H1 (cell line): ENCODE data around the gene TERC. TPM values are rescaled to one million over a fixed set of nuclear protein-coding genes. Genes with fewer than 3 reads are reported as not detected.

Experiments used
- ASH2L ChIP-seq: fragments of 200-600, 300-600 bp; sonication (generic); IDR thresholded peaks from one replicate; pipeline ENCODE4 v1.7.1; 2017; ENCODE audit warnings: low read length
- CTBP2 ChIP-seq: IDR thresholded peaks from 2 replicates; pipeline ENCODE4 v1.7.0; 2011; ENCODE audit warnings: borderline replicate concordance, mild to moderate bottlenecking, moderate library complexity, mixed read lengths, low read length; ENCODE audit not compliant: insufficient read depth, insufficient read length
- CTCF ChIP-seq, 3 experiments: IDR thresholded peaks; 1 replicate in 2 of 3; 2 replicates in 1 of 3; pipeline versions ENCODE4 v1.5.1 to v1.6.1; 2011; ENCODE audit warnings: low read length in 3 of 3, mild to moderate bottlenecking in 3 of 3, inconsistent platforms in 2 of 3, low read depth in 1 of 3, moderate library complexity in 1 of 3; ENCODE audit not compliant: insufficient read depth in 1 of 3; ENCODE audit errors: control extremely low read depth in 1 of 3
- RAD21 ChIP-seq, 2 experiments: IDR thresholded peaks in 1 of 2; conservative IDR thresholded peaks in 1 of 2; 2 replicates each; pipeline ENCODE4 v1.6.1; 2011; ENCODE audit warnings: low read depth in 2 of 2, low read length in 2 of 2, improper control_type of control experiment in 1 of 2, inconsistent platforms in 1 of 2, mild to moderate bottlenecking in 1 of 2, moderate library complexity in 1 of 2
- TBP ChIP-seq: IDR thresholded peaks from 2 replicates; pipeline ENCODE4 v1.6.1; 2011; ENCODE audit warnings: low read depth, low read length, improper control_type of control experiment
- YY1 ChIP-seq: IDR thresholded peaks from 2 replicates; pipeline ENCODE4 v1.6.1; 2011; ENCODE audit warnings: low read depth, mild to moderate bottlenecking, low read length
- polyA plus RNA-seq, 7 experiments: library from polyadenylated mRNA; depleted of rRNA in 3 of 7; stranded (reverse) in 5 of 7; unstranded in 2 of 7; fragments of >200 nt in 5 of 7; fragments of 200-250 nt in 2 of 7; gene quantifications; 1 replicate in 5 of 7; 2 replicates in 1 of 7; 4 replicates in 1 of 7; pipeline versions ENCODE4 v1.2.1 to v1.2.3, GENCODE V29; 2011 to 2013; ENCODE audit warnings: missing spikeins in 2 of 7, mixed read lengths in 2 of 7
- total RNA-seq: library from RNA; stranded (reverse); fragmentation: NEBNext Ultra II Directional; extraction: Animal tissue kit (Norgen Biotek cat#: 25700); gene quantifications from 2 replicates; pipeline ENCODE4 v1.2.1, GENCODE V29; 2021

The TERC gene
- total and polyA plus RNA-seq, 2 of the 8 experiments (the other 6 are each of a cell fraction or from before 2014, with no cell fraction given): 2.3 to 17.0 TPM

GRCh38 chr3:169809230-169809795 is 44.5 kb upstream of the TERC start (continued):
- TF ChIP-seq CTCF (IDR thresholded peaks at IDR 0.05; ENCODE audit: control extremely low read depth in 1 of 3, insufficient read depth in 1 of 3, low read depth in 1 of 3, low read length in 3 of 3): no peak
- no peak for TF ChIP-seq CTBP2
- no peak for TF ChIP-seq ASH2L
- TF ChIP-seq RAD21 (IDR thresholded peaks at IDR 0.05 in 1 of 2, conservative IDR thresholded peaks at IDR 0.05 in 1 of 2; ENCODE audit: low read depth in 2 of 2, low read length in 2 of 2): no peak
- no peak for TF ChIP-seq YY1
- no peak for TF ChIP-seq TBP
